HG03354 (cell line): ENCODE data around the gene GASK1B.

Source experiments
- ATAC-seq: cut with Tn5 transposase; IDR thresholded peaks from one replicate; pipeline ENCODE4 v1.9.1; 2021; ENCODE audit warnings: mild to moderate bottlenecking; ENCODE audit not compliant: unreplicated experiment, poor library complexity, severe bottlenecking

GASK1B gene

DNA sequence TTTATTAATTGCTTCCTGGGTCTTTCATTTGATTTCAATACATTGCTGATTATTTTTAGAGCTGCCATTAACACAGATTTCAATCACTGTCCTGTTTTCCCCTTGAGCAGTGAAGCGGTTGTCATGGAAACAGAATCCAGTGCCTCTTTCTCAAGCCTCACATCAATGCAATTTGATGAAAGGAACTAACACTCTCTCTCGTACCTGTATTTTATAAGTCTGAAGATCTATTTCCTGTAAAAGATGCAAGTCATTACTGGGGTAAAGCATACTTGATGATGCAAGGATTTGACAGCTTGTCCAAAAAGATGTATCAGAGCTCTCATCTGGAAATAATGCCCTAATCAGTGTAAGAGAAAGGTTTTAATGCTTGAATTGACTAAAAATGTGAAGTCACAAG, 17.9 kb upstream of the GASK1B start:
- ATAC-seq = no peak

DNA sequence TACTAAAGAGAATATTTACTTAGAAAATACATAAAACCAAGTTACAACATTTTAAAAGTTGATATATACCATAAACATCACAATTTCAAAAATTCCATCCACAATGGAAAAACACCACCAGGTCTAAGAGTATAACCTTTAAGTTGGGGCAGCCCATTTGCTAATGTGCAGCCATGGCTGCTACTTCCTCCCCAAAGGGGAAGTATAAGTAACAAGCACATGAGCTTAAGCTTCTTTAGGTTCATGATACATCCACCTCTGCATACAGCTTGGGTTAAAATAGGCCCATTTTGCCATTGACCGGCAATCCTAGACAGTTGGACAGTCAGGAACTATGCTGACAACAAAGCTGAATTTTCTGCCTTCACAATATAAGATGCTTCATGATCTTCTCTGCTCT, 16.6 kb upstream of the GASK1B start:
- ATAC-seq = no peak

DNA sequence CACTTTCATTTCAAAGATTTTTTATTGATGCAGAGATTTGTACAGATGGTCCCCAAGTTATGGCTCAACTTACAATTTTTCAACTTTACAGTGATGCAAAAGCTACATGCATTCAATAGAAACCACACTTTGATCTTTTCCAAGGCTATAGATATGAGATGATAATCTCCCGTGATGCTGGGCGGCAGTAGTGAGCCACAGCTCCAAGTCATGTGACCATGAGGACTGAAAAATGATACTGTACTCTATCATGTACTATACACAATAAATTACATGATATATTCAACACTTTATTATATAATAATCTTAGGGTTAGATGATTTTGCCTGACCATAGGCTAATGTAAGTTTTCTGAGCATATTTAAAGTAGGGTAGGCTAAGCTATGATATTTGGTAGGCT, 14.0 kb upstream of the GASK1B start:
- no peak for ATAC-seq

DNA sequence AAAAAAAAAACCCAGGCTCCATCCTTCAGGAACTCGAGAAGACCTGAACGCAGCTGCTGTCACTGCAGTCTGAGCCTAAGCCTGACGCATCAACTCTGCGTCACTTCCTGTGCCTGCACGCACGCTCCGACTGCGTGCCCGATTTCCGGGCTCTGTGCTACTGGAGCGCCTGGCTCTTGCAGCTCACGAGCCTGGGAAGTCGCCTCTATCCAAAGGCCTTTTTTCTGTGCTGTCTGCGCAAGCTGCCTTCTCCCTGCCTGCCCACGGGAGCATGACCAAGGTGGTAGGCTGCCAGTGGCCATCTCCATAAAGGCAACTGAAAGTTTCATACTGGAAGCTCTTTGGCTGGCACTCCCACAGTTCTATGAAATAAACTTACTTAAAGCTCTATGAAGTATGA, 9.9 kb upstream of the GASK1B start:
- no peak for ATAC-seq

DNA sequence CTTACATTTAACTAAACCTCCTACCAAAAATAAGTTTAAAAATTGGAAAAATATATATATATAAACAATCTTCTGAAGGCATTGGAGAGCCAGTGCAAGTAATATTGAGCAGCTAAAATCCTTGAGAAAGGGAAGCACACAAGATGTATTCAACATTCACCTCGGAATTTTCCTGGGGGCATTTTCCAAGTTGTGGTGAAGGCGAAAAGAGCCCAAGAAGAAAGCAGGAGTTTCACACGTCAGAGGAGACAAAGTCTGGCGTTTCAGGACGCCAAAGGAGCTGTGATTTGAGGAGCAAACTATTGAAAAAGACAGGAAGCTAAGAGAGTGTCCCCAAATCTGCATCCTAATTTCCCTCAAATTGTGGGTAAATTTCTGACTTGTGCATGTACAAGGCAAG, 9.1 kb upstream of the GASK1B start:
- ATAC-seq = no peak

DNA sequence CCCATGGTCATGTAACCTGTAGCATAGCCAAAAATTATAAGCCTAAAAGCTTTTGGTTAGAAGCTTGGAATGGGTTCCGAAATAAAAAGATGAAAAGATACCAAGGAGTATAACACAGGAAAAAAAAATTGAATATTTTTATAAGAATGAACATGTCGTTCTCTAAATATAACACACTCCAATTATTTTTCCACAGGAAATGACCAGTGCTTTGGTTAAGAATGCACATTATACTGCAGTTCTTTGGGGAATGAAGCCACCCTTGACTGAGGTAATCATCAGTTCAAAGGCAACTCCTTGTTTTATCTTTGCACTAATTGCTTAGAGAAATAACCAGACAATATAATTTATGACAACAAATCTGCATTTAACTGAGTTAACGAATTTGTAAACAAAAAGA, 6.6 kb upstream of the GASK1B start:
- no peak for ATAC-seq

DNA sequence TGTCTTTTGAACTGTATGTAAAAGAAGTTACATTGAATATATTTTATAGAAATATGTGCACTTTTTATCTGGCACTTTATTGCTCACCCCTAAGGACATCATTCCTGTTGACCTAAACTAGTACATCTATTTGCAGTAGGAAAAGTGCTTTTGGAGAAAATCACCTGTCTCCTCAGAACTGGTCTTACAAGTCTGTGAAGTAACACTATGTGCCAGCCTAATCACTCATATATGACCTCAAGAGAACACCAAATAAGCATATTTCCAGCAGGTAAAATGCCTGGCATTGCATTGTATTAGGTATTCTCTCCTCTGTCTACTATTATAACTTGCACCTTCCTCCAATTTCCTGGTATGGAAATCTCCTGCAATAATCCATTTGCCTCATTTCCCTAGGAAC, 4.0 kb upstream of the GASK1B start:
- no peak for ATAC-seq

DNA sequence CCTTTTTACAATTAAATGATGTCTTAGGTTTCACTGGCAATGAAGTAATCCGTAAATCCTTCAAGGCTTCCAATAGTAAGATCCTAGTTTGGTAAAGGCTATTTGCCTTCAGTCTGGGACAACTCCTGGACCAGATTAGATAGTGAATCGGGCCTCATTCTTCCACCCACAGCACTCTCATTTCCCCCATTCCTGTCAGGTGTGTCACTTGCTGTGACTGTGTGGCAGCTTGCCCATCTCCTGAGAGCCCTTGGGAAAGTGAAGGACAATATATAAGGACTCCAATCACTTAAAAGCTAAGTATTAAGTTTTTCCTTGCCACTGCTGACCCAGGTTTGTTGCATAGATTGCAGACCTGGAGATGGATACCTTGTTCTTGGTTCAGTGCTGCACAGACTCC, 3.3 kb upstream of the GASK1B start:
- ATAC-seq = no peak

DNA sequence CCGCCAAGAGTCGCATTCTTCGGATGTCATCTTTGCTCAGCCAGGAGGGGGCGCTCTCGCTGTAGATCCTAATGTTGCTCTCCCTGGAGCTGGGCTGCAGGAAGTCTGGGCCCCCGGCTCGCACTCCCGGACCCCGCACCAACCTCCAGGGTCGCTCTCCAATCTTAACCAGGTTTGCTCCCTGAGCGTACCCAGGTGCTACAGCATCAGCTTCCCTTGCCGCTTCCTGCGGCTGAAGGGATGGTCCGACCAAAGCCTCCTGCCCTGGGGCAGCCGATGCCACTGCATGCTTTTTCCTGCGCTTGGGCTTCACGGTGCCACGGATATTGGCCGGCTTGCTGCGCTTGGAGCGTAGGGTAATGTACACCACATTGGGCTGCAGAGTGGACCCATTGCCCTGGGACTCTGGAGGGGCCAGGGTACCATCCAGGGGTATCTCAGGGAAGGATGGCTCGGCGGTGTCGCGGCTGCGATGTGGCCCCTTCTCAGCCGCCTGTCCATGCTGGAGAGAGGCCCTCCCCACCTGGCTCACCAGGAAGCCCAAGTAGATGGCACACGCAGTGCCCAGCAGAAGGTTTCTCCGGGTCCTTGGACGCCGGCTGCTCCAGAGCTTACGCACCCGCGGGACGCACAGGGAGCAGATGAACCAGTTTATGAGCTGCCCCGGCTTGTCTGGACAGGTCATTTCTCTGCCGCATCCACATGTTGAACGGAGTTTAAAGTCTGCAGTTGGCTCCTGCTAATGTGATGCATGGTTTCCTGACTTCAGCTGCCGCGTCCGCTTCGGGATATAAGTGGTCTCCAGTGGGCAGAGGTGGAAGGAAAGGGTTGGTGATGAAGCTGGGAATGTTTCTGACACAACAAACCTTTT, 1.9 kb downstream of the GASK1B start:
- ATAC-seq = peak; percentile 25

DNA sequence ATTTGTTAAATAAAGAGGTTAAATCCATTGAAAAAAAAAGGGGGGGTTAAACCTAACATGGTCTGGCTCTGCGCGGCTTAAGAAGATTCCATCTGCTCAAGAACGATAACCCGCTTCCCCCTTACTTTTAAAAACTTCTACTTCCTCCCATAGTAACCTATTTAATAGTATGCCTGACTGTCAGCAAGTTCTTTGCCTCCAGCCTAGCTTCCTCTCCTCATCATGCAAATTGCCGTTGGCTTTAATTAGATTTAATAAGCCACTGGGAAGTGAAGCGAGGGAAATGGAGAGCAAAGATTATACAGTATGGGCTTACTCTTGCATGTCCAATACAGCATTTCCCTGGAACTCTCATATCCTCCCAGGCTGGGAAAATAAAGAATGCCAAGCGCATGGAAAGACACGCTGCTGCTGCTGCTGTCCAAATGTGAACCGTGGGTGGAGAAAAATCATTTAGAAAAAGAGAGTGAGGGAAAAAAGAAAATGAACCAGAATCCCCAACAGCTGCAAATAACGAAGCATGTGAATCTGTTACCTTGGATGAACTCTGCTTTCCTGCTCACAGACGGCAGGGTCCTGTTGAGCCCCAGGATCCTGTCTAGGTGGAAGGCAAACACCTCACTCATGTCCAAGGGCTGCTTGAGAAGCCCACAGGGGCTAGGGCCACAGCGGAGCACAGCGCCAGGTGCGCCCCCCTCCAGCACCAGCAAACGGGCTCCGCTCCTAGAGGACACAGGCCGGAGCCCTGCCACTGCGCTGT, 2.7 kb downstream of the GASK1B start:
- peak; percentile 50 for ATAC-seq

DNA sequence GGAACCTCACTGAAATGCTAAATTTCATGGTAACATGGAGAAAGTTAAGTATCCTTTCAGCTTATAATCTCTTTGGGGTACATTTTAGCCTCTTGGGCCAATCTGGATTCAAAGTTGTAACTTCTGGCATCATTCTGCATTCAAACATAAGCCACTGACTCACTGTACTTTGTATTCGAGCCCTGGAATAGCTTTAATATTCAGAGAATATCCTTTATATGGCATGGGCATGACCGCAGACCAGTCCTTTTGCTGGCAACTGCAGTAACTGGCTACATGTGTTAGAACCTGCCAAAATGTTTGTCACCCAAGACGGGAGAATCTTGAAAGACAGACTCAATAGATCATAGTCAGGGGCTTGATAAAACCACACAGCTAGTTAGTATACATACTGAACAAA, 3.3 kb downstream of the GASK1B start:
- no peak for ATAC-seq

DNA sequence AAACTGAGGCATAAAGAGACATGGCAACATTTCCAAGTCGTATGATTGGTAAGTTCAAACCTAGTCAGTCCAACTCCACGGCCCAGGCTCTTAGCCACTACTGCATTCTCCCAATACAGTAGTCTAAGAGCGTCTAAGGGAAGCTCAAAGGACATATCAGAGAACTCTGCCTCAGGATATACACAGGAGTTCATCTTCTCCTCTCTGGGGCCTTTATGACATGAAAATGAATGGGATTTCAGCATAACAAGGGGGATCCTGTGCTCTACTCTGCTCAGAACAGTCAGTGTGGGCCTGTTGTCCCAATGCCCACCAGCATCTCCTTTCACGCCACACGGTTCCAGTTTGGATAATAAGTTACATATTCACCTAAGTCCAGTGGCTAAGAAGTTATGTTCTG, 4.2 kb downstream of the GASK1B start:
- no peak for ATAC-seq

DNA sequence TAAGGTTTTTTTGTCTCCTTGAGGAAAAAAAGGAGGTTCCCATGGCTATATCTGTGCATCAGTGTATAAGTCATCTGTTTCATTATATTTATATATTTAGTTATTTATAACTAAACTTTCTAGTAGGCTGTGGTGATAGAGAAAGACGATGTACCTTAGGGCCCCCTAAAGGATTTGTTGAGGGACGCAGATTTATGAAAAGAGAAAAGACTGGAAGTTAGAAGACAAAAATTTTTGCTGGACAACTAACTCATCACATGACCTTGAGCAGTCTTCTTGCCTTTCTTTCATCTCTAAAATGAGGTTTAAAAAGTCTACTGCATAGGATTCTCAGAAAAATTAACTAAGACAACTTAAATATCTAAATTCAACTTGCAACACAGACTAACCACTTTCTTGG, 6.1 kb downstream of the GASK1B start:
- ATAC-seq = no peak

DNA sequence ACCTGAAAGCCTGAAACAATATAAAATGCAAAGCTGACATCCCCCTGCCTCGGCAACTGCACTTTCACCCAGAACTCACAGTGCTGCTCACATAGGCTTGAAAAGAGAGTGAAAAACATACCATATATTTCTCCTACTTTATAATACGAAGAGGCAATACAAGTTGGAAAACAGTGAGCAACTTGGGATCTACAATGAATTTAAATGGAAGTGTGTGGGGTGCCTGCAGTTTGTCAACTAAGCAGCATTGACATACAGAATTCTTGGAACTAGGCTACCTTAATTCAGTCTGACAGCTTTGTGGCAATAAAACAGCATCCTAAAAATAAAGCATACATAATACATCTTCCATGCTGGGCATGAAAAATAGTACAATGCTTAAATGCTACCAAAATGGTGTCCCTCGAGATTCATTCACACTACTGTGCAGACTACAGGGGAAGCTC, 8.0 kb downstream of the GASK1B start:
- no peak for ATAC-seq

DNA sequence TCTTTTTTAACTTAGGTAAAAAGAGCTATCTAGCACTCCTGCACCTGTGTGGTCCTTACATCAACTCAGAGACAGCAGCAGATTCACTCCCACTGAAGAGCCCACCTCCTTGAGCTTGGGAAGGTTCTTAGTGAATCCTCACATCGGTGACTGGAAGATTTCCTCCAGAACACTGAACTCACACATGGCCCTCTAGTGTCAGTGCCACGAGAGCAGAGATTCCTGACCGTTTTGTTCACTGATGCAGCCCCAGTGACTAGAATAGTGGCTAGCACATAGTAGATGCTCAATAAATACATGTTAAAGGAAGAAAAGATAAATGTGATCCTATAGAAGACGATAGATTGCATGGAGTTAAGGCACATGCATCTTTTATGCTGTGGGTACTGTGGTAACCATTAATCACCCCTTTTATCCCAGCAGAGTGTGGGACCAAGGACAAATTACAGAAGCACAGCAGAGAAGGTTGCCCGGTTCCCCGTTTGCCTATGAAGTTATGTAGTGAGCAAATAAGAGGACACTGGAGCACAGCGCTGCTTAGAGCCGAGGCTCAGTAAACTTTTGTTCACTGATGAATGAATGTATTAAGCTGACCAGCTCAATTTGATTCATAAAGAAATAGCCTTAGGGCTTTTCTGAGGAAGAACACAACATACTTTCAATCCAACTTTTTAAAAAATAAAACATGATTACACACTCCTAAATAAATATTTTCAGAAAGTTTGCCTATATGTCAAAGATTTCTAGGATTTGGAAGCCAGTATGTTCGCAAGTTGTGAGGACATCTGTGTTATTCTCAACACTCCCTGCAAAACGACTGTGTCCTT, 8.7 kb downstream of the GASK1B start:
- no peak for ATAC-seq

DNA sequence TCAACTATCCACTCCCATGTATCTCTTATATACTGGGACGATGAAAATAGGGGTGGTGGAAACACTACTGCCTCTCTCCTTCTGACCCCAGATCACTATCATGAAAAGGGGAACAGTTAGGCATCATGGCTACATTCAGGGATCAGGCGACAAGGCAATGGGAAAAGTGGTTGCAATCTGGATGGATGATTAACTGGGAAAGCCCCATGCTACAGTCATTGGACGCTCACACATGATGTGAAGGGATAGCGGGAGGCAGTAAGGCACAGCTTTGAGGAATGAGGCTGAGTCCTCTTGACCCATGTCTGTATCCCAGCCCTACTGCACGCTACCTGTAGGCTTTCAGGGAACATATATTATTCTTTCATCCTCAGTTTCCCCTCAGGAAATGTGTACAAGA, 10.2 kb downstream of the GASK1B start:
- ATAC-seq = no peak

DNA sequence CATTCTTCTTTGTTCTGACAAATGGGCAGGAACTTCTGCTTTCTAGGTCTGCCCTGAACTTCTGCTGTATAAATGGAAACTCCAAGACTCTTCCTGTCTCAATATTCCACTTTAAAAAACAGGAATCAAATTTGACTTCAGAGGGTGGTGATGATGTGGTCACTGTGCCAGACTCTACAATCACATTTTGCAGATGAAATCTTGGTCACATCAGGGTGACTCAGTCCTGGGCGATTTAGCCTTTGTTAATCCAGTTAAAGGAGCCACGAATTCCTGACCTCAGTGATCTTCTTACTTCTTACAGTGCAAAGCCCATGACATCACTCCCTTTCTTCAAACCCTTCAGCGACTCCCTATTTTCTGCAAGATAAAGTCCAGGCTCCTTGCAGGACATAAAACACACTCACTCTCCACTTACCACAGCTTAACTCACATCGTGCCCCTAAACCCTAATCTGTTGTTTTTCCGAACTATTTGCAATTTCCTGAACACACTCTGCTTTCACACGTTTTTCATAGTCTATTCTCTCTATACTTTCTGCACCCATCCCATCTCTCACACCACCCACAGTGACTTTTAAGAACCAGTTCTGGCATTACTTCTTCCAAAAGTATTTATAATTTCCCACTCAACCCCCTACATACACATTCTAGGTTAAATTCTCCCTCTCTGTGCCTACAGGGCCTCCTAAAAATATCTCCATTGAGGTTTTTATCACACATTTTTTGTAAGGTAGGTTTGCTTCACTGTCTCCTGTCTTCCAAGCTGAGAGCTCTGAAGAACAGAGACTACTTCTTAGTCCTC, 11.1 kb downstream of the GASK1B start:
- no peak for ATAC-seq

DNA sequence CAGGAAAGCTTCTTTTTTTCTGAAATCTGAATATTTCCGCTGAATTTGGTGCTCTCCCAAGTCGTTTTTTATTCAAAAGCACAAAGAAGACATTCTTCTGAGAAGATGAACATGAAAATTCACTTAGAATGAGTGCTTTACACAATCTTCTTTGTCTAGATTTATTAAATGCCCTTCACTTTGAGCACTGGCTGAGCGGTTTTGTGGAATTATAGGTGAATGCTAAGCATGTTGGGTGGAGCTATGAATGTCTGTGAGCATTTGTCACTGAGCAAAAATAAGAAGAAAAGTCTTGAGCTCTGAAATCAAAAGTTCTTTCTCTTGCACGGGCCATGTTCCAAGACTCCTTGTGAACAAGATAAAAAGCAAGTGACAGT, 13.1 kb downstream of the GASK1B start:
- no peak for ATAC-seq

DNA sequence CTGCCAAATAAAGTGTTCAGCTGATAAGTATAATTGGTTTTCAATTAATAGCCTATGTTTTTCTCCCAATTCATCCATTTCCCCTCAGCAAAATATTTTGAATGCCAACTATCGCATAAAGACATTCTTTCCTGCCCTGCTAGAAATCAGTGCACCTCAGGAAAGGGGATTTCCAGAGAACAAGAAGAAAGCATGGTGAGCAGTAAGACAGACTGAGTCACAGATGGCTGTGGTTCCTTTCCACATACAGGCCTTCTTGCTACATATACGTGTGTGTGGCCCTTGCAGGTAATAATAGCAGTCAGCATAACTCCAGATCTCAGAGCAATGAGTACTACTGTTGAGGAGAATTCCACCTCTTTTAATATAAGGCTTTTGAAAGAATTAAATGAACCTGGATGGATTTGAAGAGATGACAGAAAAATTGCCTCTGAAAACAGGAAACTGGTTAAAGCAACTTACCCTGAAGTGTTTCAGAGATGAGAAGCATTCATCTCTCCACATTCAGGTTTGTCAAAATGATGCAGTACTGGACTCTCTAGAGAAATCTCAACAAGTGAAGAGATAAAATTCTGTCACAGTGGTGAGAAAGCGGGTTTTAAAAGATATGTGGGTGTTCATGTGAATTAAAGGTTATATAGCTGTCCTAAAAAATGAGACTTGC, 13.6 kb downstream of the GASK1B start:
- no peak for ATAC-seq
